ENCODE measurements around the gene BAHCC1.

Gene BAHCC1

DNA sequence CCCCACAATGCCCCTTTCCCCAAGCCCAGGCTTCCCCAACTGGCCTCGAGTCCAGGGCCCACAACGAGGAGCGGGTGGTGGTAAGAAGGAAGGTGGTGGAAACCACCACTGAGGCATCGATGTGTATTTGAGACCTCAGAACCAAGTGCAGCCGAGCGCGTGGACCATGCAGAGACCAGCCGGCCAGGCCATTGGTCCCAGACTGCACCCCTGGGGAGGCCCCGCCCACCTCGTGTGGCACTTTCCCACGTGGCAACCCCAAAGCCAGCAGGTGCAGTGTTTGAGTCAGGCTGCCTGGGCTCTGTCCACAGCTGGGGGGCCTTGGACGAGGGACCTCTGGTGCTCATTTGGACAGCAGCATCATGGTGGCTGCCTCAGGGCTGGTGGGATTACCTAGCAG is 28.1 kb upstream of the BAHCC1 start:
- DNase-seq: no peak

DNA sequence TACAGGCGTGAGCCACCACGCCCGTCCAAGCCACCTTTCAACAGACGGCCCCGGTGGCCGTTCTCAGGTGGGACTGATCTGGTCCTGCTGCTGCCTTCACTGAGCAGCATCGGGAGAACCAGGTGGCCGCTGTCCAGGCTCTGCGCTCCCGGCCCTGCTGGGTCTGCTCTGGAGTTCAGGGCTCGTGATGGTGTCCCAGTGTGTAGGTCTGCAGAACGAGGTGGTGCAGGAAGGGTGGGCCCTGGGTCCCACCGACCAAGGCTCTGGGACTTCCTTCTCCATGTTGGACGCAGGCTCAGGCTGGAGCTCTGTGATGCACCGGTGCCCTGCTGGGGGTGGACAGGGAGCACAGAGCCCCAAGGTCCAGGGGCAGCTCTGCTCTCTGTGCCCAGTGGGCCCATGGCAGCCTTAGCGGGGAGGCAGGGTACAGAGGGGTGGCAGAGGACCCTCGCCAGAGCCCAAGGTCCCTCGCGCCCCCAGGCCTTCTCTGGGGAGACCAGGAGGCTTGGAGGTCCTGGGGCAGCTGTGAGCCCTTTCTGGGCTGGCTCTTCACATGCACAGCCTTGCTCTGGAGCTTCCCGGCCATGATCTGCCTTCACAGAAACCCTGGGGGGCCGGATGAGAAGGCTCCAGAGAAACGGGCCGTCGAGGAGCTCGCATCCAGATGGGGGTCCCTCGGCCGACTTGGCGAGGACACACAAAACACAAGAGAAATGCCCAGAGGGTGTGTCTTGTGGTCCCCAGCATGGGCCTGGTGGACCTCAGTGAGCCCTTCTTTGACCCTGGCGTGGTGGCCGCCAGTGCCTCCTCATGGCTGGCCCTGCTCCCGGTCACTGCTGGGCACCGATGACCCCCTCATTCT is 26.9 kb upstream of the BAHCC1 start:
- no peak for DNase-seq

DNA sequence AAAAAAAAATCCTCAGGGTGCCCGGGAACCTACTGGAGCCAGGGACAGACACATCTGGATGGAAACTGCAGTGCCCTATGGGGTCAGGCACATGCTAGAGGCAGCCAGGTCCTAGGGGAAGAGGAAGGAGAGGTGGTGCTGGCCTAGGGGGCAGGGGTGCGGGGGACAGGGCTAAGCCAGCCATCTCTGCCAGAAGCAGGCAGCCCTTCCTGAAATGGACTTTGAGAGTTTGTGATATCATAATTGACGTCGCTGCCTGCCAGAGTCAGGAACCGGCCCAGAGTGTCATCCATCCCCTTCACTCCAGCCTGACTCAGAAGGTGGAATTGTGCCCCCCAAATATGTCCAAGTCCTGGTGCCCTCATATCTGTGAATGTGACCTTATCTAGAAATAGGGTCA is 25.0 kb upstream of the BAHCC1 start:
- no peak for DNase-seq

DNA sequence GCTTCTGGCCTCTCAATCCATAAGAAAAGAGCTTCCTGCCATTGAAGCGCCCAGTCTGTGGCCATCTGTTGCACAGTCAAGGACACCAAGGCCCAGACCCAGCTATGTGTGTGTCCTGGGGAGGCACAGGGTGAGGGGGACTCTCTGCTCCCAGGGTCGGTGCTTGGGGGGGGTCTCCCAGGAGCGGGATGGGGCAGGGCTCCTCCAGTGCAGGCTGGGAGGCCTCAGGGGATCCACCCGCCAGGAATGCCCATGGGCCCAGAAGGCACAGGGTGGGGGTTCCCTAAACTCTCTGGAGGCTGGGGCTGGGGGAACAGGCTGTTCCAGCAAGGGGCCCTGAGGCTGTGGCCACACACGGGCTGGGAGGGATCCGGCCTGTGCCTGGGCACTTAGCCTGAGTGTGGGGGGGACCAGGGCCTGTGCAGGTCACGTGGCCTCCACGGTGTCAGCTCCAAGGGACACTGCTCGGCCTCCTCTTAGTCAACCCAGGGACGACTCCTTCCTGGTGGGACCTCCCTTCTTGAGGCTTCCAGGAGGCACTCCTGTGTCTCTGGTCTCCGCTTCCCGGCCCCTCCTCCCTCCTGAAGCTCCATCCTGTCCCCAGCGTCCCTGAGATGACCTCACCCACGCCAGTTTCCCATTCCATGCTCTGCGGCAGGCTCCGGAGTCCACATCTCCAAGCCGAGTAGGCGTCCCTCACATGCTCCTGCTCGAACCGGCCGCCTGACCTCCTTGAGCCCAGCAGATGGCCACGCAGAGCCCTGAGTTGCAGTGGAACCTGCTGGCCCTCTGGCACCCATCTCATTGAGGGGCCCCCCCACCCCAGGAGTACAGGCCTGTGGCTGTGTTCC is 23.1 kb upstream of the BAHCC1 start:
- no peak for DNase-seq

DNA sequence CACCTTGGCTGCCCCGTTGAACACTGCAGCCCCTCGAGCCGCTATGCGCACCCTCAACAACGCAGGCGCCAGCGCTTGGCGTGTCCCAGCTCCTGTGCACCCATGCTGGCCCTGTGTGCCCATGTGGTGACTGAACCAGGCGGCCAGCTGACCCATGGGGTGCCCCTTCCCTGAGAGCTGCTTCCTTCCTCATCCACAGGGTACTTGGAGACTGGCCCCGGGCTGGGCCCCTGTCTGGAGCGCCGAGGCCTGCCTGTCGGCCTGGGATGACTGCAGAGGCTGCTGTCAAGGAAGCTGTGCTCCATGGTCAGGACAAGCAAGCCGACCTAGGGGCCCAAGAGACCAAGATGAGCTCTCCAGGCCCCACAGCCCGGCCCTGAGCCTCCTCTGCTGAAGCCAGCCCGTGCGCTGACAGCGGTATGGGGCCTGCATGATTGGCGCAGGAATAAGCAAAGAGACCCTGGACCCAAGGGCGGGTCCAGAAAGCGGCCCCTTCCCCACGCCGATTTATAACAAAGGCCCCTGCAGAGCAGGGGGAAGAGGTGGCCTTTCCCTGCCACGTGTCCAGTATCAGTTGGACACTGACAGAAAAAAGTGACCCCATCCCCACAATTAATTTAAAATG is 21.6 kb upstream of the BAHCC1 start:
- no peak for DNase-seq

DNA sequence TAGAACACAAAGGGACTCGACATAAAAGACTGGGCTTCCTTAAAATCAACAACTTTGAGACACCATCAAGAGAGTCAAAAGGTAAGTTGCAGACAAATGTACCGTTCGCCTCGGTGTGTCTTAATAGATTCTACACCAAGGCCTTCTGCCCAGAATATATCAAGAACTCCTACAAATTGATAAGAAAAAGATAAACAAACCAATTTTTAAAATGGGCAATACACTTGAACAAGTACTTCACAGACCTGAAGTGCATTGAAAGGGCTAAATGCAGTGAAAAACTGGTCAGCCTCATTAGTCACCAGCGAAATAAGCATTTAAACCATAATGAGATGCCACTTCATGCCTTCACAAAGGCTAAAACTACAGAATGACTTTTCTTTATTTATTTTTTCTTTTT is 20.4 kb upstream of the BAHCC1 start:
- no peak for DNase-seq

DNA sequence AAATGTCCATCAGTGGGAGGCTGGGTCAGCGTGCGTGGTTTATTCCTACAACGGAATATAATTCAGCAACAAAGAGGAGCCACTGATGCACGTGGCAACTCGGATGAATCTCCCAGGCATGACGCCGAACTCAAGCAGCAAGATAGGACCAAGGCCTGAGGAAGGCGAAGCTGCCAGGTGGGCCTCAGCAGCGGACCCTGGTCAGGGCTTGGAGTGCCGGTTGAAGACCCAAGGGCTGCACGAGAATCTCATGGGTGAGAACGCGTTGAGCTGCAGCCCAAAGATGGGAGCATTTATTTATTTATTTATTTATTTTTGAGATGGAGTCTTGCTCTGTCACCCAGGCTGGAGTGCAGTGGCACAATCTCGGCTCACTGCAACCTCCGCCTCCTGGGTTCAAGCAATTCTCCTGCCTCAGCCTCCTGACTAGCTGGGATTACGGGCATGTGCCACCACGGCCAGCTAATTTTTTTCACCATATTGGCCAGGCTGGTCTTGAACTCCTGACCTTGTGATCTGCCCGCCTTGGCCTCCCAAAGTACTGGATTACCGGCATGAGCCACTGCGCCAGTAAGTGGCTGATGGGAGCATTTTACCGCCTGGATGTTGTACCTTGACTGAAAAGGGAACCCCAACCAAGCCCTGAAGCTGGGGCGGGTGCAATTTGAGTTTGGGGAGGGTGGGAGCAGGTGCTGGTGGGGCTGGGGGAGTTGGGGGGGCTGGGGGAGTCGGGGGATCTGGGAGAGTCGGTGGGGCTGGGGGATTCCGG is 18.1 kb upstream of the BAHCC1 start:
- DNase-seq: no peak

DNA sequence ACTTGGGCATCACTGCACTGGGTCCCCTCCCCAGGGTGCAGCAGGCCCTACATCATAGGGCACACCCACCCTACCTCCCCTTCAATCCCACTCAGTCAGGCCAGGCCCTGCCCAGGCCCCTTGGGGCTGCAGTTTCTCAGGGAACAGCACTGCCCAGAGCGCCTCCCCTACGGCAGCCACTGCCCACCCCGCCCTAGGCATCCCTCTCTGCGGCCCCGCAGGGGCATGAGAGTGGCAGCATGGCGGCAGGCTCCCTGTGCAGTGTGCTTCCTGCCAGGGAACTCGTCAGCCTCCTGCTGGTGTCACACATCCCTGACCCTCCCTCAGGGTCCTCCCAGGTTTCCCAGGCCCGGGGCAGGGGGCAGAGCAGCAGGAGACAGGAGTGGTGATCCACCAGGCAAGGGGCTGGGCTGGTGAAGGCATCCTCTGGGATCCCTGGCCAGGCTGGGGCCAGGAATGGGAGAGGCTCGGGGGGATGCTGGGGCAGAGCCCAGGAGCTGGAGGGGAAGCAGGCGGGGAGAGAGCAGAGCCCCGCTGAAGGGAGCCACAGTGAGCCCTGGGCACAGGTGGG is 16.2 kb upstream of the BAHCC1 start:
- DNase-seq: no peak

DNA sequence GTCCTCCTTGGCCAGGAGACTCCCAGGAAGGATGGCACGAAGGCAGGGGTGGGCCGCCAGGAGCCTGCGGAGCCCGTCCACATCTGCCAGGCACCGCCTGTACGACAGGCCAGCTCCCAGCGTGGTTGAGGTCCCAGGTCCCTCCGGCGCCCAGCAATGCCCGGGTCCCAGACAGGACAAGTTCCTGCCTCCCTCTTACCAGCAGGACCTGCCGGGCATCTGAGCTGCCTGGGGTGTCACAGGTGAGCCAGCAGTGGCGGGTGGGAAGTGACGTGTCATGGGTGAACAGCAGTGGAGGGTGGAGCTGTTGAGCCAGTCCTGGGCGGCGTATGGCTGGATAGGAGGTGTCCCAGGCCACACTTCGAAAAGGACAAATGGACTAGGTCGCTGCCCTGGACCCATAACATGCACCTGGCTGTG is 15.7 kb upstream of the BAHCC1 start:
- DNase-seq: no peak

DNA sequence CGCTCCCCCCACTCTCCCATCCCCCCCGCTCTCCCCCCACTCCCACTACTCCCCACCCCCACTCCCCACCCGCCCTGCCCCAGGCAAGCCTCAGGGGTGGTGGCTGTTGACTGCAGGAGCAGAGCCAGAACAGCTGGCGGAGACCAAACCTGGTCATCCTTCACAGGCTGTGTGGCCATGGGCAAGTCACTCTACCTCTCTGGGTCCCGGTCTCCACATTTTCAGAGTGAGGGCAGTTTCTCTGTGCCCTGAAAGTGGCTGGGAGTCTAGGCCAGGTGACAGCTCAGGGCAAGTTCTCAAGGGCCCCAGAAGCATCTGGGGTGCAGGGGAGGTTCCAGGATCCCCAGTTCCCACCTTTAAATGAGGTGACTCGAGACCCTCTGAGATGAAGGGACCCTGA is 15.1 kb upstream of the BAHCC1 start:
- no peak for DNase-seq

DNA sequence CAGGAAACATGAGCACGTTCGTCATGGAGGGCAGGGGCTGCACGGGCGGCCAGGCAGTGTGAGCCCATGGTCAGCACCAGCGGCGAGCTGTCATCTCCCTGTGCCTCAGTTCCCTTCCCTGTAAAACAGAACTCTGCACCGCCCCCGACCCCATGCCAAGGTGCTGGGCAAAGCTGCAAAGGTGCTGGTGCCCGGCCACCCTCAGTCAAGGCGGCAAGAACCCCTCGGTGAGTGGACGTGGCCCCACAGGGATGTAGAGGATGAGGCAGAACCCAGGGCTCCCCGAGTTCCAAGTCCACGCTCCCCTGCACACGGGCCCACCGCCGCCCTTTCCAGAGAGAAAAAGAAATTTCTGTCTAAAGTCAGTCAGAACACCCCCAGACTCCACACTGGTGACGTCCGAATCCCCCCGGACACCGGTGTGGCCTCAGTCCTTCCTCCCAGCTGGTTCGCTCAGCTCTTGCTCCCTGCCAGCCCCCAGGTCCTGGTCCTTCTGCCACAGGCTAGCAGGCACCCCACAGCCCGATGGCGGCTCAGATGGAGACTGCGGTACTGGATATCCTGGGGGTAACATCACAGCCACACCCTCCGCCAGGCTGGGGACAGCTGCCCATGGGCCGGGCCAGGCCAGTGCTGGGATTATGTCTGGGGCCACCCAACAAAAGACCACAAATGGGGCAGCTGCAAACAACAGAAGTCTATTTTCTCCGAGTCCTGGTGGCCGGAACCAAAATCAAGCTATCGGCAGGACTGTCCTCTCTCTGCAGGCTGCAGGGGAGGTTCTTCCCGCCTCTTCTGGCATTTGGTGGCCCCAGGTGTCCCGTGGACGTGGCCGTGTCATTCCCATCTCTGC is 14.4 kb upstream of the BAHCC1 start:
- no peak for DNase-seq

DNA sequence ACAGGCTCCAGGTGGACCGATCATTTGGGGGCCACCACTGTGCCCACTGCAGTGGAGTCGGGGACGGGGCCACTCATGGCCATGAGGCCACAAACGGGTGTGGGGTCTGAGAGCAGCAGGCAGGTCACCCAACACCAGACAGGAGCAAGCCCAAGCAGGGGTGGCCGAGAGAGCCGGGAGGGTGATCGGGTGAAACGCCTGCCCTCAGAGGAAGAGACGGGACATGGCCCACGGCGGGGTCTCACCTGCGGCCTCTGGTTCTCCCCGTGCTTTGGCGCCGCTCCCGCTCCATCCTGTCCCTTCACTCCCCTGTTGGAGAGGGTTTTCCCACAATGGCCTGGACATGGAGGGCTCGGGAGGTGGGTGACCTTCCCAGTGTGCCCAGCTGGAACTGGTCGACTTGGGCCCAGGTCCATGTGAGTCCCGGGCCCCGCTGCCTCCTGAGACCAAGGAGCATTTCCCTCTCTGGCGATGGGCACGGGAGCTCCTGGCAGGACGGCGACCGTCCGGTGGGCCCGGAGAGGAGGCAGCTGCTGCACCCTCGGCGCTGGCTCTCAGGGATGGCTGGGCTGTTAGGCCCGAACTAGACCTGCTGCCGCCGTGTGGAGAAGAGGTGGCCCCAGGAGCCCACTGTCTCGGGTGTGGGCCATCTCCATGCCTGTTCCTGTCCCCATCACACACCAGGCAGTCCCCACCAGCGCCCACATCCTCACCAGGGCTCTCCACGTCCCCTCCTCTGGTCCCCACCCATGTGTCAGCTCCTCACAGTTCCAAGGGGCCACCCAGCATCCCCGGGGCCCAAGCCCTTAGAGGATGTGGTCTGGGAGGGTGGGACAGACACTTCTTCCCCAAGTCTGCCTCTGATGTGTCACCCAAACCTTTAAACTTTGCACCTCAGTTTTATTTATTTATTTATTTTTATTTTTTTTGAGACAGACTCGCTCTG is 13.4 kb upstream of the BAHCC1 start:
- DNase-seq: no peak

DNA sequence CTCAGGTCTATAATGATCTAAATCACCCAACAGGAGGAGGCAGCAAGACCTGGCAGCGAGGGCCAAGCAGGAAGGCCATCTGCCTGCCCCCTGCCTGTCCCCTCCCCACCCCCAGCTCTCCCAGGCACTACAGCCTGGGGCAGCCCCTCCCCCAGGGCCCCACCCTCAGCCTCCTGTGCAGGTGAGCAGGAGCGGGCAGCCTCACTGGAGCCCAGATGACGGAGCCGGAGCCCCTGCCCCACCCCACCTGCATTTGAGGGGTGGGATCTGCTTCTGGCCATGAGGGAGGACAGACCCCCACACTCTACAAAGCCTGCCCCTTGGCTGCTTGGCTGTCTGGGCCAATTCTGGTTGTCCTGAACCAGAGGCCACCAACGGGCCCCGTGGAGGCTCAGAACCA is 12.4 kb upstream of the BAHCC1 start:
- no peak for DNase-seq

DNA sequence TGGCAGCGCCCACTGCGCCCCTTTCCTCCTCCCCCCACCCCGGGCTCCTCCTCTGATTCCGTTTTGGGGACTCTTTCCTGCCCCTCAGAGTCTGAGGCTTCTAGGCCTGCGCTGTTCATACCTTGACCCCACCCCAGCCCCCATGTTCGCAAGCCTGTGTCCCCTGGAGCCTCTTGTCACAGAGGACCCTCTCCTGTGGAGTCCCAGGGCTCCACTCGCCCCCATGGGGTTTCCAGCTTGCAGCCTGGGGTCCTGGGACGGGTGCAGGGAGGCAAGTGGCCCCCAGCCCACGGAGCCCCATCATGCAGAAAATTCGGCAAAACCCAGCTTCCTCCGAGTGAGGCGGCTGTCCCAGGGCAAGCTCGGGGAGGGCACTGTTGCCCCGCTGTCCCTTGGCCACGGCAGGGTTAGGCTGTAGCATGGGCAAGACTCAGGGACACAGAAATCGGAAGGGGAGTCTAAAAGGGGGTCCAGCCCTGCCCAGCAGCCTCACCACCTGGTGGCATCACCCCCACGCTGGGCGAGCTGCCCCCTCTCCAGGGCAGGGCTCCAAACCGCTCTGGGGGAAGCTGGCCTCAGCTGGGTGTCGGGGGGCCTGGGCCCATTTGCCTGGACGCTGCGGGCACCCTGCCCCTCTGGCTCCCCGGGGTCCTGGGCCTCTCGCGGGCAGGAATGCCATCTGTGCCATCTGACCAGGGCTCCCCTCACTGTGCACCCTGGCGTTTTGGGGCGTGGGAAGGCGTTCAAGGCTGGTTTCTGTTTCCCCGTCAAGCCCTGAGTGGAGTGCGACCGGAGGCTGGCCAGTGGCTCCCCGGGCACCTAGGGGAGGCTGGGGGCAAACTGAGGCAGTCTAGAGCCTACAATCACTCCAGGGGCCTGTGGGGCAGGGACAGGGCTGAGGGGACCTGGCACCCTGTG is 11.5 kb upstream of the BAHCC1 start:
- no peak for DNase-seq

DNA sequence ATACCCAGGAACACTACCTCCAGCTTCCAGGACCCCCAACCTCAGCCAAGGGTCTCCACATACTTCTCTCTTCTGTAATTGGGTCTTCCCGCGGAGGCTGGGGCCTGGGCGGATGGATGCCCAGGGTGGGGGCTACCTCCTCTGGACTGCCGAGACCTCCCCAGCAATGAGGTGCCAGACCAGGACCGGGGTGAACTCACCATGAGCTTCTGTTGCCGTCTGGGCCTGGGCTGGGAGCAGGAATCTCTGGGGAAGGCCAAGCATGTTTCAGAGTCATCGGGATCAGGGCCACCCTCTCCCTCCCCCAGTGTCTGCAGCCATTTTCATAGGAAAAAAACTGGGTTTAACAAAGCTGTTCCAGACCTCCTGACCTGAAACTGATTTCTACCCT is 10.3 kb upstream of the BAHCC1 start:
- DNase-seq: no peak

DNA sequence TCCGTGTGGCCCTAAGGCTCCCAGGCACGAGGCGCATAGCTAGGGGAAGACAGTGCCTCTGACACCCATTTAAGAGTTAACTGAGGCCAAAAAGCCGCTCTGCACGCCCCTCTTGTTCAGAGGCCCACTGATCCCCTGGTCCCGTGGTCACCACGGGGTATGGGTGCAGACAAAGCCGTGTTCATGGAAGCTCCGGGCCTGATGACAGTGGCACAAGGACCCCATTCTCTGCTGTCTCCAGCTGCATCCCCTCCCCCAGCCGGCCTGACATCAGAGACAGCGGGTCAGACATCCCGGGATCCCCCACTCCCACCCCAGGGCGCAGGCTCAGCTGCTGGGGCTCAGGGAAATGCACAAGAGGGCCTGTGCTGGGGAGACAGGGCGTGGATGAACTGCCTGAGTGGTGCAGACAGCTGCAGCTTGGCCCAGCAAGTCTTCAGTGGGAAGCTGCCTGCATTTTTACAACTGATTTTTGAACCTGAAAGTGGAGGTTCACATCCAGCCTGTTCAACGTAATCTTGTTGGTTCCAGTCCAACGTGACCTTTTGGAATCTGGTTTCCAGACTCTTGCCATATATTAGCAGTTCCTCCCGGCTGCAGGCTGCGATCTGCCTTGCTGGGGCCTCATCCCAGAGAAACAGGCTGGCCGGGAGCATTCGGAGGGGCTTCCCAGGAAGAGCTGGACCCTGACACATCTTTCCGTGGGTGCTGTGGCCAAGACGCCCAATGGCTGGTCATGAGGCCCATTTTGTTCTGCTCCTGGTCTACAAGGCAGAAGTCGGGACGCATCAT is 9.7 kb upstream of the BAHCC1 start:
- DNase-seq: no peak

DNA sequence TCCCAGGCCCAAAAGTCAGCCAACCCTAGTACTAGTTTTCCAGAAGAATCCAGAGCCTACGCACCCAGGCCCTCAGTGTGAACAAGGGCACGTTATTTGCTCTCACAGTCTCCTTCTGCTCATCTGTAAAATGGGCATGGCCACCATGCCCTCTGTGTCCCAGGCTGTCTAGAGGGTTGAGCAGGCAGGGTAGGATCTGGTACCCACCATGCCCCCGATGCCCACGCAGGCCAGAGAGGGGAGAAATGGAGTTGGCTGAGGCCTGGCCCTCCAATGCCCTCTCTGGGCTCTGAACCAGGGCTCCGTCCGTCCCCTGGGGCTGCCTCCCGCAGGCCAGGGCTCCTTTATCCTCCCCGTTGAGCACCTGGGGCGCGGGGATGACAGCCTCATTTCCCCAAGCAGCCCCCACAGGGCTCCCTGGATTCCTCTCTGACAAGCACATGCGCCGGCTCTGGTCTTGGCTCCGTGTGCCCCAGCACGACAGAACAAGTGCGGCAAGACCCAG is 9.1 kb upstream of the BAHCC1 start:
- DNase-seq: no peak

DNA sequence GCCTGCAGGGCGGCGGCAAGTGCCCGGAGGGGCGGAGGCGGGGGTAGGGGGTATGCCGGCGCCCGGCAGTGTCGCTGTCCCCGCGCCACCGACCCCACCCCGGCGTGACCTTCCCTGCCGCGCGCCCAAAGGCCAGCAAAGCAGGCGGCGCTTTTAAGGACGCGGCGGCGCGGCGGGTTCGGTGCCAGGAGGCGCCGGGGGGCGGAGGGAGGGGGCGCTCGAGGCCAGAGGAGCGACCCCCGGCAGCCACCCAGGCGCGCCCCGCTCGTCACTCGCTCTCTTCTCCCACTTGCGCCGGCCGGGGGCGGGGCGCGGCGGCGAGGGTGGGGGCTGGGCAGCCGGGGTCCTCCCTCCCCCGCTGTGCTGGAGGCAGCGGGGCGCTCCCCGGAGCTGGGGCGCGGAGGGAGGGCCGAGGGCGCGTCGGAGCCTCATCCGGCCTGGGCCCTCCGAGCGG is 8.6 kb upstream of the BAHCC1 start:
- DNase-seq: no peak

All from fibroblast of skin of back (primary cell).